CD4-positive, alpha-beta T cell treated with Interferon gamma for 1 hour (primary cell): Measurements from ENCODE around the gene CCDC182.

Experiments used
- DNase-seq: peaks from one replicate; pipeline ENCODE4 v3.0.0-alpha.2; 2020

The CCDC182 gene

GRCh38 chr17:57755480-57756070 lies 10.5 kb upstream of the CCDC182 start:
- DNase-seq = no peak

GRCh38 chr17:57752031-57752905 lies 7.2 kb upstream of the CCDC182 start:
- DNase-seq = no peak

GRCh38 chr17:57751348-57751971 lies 6.4 kb upstream of the CCDC182 start:
- DNase-seq = no peak

GRCh38 chr17:57750895-57751294 lies 5.8 kb upstream of the CCDC182 start:
- no peak for DNase-seq

GRCh38 chr17:57750109-57750871 lies 5.2 kb upstream of the CCDC182 start:
- no peak for DNase-seq

GRCh38 chr17:57749701-57750100 lies 4.6 kb upstream of the CCDC182 start:
- no peak for DNase-seq

GRCh38 chr17:57747221-57748017 lies 2.3 kb upstream of the CCDC182 start:
- peak; percentile 20 for DNase-seq

- DNase-seq = no peak
Measured at GRCh38 chr17:57746221-57746620, 1.1 kb upstream of the CCDC182 start.

GRCh38 chr17:57744195-57745170 lies 616 bp downstream of the CCDC182 start:
- no peak for DNase-seq

GRCh38 chr17:57740235-57740528 lies 4.9 kb downstream of the CCDC182 start:
- DNase-seq = no peak

- no peak for DNase-seq
Measured at GRCh38 chr17:57739402-57740234, 5.5 kb downstream of the CCDC182 start.

GRCh38 chr17:57737450-57737849 lies 7.6 kb downstream of the CCDC182 start:
- DNase-seq = no peak

- DNase-seq = no peak
Measured at GRCh38 chr17:57735707-57736106, 9.4 kb downstream of the CCDC182 start.

GRCh38 chr17:57735230-57735629 lies 9.9 kb downstream of the CCDC182 start:
- DNase-seq = no peak

- no peak for DNase-seq
Measured at GRCh38 chr17:57733085-57733484, 12.0 kb downstream of the CCDC182 start.

- DNase-seq = no peak
Measured at GRCh38 chr17:57732062-57732461, 13.0 kb downstream of the CCDC182 start.

GRCh38 chr17:57730026-57730701 lies 14.9 kb downstream of the CCDC182 start:
- no peak for DNase-seq

- DNase-seq = no peak
Measured at GRCh38 chr17:57727630-57728175, 17.4 kb downstream of the CCDC182 start.

- DNase-seq = no peak
Measured at GRCh38 chr17:57726838-57727237, 18.3 kb downstream of the CCDC182 start.
